HG03469 (cell line): ENCODE measurements around the gene KDM4B.
"Not testable (repeated sequence)": the region's sequence is repeated elsewhere in the genome, so short reads cannot be mapped to it uniquely, and the experiment has no call there.

Experiments used
- ATAC-seq: cut with Tn5 transposase; IDR thresholded peaks from one replicate; pipeline ENCODE4 v1.9.1; 2021; ENCODE audit warnings: mild to moderate bottlenecking, moderate library complexity, moderate number of reproducible peaks; ENCODE audit not compliant: unreplicated experiment

Gene KDM4B

DNA sequence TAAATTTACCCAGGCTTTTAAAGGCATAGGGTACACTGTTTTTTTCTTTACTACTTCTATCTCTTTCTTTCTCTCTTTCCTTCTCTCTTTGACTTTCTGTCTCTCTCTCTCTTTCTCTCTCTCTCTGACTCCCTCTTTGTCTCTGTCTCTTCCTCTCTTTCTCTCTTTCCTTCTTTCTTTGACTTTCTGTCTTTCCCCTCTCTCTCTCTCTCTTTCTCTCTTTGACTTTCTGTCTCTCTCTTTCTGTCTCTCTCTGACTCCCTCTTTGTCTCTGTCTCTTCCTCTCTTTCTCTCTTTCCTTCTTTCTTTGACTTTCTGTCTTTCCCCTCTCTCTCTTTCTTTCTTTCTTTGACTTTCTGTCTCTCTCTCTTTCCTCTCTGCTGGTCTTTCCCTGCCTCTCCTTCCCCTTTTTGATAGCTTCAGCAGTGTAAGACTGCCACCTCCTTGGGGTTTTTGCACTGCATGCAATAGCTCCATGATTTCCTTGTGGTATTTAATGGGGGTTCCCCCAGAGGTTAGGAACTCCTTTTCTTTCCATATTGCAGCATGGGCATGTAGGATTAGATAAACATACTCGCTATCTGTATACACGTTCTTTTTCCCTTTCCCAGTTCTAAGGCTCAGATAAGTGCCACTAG is 191.4 kb downstream of the KDM4B start:
- ATAC-seq, result not testable (repeated sequence)

- not testable (repeated sequence) for ATAC-seq
Measured at GRCh38 chr19:5164845-5165696, 196.2 kb downstream of the KDM4B start.

DNA sequence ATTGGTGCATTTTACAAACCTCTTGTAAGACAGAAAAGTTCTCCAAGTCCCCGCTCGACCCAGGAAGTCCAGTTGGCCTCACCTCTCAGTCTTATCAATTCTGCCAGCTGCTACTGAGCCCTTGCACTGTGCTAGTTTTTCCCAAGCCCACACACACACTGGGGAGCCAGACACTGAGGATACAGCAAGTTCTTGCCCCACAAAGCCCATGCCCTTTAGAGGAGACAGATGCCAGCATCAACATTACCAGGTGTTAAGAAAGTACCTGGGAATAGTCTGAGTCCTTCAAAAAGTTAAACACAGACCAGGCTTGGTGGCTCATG is 196.7 kb downstream of the KDM4B start:
- ATAC-seq, result no peak

DNA sequence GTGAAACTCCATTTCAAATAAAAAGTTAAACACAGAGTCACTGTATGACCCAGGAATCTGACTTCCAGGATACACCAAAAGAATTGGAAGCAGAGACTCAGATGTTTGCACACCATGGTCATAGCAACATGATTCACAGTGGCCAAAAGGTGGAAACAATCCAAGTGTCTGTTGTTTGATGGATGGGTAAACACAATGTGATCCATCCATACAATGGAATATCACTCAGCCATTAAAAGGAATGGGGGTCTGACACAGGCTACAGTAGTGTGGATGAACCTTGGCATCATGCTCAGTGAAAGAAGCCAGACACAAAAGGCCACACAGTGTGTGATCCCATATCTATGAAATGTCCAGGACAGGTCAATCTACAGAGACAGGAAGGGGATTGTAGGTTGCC is 197.3 kb downstream of the KDM4B start:
- ATAC-seq, result no peak

DNA sequence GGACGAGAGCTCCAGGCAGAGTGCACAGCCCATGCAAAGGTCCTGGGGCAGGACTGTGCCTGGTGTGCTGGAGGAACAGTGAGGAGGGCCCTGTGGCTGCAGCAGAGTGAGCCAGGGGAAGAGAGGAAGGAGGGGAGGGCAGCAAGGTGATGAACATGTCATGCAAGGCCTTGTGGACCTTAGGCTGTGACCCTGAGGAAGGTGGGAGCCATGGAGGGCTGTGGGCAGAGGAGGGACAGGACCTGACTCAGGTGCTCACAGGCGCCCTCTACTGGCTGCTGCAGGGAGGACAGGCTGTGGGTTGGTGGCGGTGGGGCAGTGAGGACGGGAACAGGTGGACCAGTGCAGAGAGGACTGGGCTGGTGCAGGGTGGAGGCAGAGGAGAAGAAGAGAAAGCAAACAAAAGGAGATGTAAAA is 201.4 kb downstream of the KDM4B start:
- ATAC-seq, result no peak

DNA sequence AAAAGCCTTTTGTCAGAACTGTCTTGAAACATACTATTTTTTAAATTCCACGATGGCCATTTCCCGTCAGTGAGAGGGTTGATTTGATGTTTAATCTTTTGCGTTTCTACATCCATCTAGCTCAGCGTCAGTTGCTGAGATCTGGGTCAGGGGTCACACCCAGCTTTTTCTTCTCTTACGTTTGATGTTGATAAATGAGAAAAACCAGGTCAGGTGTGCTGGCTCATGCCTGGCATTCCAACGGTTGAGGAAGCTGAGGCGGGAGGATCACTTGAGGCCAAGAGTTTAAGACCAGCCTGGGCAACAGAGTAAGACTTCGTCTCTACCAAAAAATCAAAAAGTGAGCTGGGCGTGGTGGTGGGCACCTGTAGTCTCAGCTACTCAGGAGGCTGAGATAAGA is 202.8 kb downstream of the KDM4B start:
- no peak for ATAC-seq

GRCh38 chr19:5172859-5173630 is 204.1 kb downstream of the KDM4B start:
- ATAC-seq, result no peak

- no peak for ATAC-seq
Measured at GRCh38 chr19:5173993-5174392, 205.1 kb downstream of the KDM4B start.

DNA sequence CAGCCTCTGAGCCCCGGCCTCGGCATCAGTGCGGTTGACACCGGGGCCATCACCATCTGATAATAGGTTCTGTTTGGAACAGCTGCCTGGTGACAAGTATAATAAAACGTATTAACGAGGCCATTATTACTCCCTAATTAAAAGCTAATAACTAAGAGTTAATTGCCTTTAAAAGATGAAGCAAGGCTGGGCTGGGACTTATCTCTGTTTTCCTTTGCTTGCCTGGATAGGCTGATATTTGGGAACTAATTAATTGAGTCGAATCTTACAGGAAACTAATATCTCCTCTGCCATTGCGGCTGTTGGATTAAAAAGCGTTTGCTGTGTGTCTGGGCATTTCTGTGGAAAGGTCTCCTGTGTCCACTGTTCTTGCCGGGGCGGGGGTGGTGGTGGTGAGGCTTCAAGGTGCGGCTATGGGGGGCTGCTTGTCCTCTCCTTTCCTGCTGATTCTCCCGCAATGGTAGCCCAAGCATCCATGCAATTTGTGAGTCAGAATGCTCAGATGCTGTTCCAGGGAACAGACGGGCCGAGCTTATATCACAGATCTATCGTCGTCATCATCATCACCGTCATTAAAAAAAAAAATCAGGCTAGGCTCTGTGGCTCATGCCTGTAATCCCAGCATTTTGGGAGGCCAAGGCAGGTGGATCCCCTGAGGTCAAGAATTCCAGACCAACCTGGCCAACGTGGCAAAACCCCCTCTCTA is 209.0 kb downstream of the KDM4B start:
- no peak for ATAC-seq

DNA sequence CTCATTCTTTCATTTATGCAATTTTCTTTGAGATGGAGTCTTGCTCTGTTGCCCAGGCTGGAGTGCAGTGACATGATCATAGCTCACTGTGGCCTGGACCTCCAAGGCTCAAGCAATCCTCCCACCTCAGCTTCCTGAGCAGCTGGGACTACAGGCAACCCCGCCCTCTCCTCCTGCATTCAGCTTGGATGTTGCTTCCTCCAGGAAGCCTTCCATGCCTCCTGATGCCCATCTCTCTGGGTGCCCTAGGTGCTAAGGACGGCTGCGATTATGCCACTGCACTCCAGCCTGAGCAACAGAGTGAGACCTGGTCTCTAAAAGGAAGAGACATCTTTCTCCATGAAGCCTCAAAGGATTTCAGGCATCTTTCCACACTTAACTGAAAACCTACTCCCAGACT is 209.9 kb downstream of the KDM4B start:
- no peak for ATAC-seq

GRCh38 chr19:5179256-5179655 is 210.3 kb downstream of the KDM4B start:
- no peak for ATAC-seq

GRCh38 chr19:5181329-5181728 is 212.4 kb downstream of the KDM4B start:
- no peak for ATAC-seq

DNA sequence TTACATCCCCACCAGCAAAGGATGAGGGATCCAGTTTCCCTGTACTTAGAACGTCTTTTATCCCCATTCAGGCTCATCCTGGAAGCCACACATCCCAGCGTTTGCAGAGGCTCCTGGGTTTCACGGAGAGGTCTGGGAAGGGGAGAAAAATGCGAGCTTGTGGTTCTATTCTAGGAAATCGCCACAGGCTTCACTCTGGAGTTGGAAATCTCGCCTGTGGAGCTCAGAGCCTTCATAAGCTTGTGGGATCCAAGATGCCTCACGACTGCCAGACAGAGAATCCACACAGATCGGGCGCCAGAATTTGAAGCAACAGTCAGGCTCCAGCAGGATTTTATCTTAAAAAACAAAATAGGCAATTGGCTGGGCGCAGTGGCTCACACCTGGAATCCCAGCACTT is 213.8 kb downstream of the KDM4B start:
- no peak for ATAC-seq

GRCh38 chr19:5183616-5184015 is 214.7 kb downstream of the KDM4B start:
- no peak for ATAC-seq

DNA sequence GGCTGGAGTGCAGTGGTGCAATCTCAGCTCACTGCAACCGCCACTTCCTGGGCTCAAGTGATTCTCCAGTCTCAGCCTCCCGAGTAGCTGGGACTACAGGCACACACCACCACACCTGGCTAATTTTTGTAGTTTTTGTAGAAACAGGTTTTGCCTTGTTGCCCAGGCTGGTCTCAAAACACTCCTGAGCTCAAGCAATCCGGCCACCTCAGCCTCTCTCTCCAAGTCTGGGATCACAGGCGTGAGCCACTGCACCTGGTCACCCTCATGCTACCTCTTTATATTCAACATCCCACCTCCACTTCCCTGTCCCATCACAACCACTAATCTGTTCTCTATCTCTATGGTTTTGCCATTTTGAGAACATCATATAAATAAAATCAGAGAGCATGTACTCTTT is 216.0 kb downstream of the KDM4B start:
- no peak for ATAC-seq

DNA sequence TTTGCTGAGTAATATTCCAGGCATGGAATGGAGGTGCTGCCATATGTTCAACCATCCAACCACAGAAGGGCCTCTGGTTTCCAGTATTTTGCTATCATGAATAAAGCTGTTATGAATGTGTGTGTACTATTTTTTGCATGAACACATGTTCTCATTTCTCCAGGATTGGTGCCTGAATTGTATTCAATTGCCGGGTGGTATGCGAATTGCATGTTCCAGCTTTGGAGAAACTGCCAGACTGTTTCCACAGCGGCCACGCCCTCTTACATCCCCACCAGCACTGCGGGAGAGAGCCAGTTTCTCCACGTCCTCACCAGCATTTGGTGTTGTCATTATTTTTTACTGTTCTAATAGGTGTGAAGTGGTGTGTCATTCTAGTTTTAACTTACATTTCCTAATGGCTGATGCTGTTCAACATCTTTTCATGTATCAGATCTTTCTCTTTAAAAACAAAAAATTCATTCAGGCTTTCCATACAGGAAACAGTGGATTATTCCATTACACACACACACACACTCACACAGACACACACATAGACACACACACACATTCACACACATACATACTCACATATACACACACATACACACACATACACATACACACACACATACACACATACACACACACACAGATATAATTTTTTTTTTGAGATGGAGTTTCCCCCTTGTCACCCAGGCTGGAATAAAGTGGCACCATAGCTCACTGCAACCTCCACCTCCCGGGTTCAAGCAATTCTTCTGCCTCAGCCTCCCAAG is 217.6 kb downstream of the KDM4B start:
- ATAC-seq, result no peak

- ATAC-seq, result no peak
Measured at GRCh38 chr19:5188548-5189317, 219.8 kb downstream of the KDM4B start.

DNA sequence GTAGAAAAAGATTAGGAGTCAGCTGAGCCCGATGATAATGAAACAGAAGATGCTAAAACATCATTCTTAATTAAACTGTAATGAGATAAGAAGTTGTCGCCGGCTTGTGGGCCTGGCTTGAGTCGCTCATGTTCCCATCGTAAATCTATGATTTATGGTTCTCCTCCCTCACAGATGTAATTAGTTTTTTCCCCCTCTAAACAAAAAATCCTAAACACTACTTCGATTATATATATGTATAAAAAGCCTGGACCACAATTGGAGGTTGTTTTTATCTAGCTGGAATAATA is 220.3 kb downstream of the KDM4B start:
- ATAC-seq, result no peak

DNA sequence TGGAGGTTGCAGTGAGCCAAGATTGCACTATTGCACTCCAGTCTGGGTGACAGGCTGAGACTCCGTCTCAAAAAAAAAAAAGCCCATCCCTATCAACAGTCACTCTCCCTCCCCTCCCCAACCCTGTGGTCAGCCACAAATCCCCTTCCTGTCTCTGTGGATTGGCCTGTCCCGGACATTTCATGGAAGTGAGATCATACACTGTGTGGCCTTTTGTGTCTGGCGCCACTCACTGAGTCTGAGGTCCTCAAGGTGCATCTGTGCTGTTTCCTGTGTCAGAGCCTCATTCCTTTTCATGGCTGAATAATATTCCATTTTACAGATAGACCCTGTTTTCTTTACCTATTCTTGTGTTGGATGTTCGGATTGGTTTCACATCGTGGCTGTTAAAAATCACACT is 222.2 kb downstream of the KDM4B start:
- ATAC-seq, result no peak

DNA sequence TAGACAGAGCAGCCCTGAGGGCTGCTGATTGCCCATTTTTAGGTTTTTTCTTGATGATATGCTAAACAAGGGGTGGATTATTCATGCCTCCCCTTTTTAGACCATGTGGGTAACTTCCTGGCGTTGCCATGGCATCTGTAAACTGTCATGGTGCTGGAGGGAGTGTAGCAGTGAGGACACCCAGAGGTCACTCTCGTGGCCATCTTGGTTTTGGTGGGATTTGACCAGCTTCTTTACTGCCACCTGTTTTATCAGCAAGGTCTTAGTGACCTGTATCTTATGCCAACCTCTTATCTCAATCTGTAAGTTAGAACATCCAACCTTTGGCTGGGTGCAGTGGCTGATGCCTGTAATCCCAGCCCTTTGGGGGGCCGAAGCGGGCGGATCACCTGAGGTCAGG is 223.7 kb downstream of the KDM4B start:
- ATAC-seq, result no peak
